ENCODE data around the gene ITGB1BP1.
"Not testable (repeated sequence)": the region's sequence is repeated elsewhere in the genome, so short reads cannot be mapped to it uniquely, and the experiment has no call there.

ITGB1BP1 gene

DNA sequence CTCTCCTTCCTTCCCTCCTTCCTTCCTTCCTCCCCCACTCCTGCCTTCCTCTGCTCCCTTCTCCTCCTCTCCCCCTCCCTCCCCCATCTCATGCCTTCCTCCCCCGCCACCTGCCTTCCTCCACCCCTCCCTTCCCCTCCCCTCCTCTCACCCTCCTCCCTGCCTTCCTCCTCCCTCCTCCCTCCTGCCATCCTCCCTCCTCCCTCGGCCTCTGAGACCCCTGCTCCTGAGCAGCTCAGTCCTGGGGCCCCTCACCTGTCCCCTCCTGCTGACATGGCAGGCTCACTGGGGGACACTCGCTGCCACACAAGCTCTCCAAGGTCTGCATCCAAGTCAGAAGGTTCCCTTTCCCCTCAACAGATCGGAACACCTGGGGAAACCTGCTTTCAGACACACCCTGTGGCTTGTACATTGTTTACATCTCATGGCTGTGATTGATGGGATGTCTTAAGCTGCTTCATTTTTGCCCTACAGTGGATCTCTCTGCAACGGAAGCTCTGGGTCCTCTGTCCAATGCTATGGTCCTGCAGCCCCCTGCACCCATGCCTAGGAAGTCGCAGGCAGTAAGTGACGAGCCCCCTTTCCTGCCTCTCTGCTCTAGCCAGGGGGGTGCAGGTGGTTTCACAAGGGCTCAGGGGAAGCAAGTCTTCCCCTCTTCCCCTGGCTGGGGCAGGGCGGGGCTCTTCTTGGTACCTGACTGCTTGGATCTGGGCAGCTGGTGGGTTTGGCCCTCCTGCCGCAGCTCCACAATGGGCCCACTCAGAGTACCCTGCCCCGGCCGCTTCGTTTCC is 22.9 kb downstream of the ITGB1BP1 start:
- no peak for DNase-seq (ENCODE audit: low read depth in 2 of 2)

- DNase-seq (ENCODE audit: low read depth in 2 of 2), result no peak
These were observed 24.2 kb downstream of the ITGB1BP1 start for GRCh38 chr2:9398881-9399780.

DNA sequence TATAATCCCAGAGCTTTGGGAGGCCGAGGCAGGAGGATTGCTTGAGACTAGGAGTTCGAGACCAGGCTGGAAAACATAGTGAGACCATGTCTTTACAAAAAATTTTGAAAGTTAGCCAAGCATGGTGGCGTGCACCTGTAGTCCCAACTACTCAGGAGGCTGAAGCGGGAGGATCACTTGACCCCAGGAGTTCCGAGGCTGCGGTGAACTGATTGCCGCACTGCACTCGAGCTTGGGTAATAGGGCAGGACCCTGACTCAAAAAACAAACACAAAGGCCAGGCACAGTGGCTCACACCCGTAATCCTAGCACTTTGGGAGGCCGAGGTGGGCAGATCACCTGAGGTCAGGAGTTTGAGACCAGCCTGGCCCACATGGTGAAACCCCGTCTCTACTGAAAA is 25.1 kb downstream of the ITGB1BP1 start:
- not testable (repeated sequence) for DNase-seq (ENCODE audit: low read depth in 2 of 2)

GRCh38 chr2:9397201-9397600 is 26.1 kb downstream of the ITGB1BP1 start:
- DNase-seq (ENCODE audit: low read depth in 2 of 2), result no peak

DNA sequence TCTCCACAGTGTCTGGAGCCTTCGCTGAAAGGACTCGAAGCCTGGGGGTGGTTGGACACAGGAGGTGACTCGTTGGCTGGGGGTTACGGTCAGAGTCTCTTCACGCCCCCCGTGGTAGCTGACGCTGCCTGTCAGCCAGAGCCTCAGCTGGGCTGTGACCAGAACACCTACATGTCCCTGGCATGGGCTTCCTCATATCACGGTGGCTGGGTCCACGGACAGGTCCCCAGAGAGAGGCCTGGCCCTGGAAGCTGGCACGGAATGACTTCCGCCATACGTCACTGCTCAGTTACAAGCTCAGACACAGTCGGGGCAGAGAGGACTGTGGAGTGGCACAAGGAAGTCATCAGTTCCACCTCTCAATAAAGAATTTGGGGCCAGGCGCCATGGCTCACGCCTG is 28.5 kb downstream of the ITGB1BP1 start:
- no peak for DNase-seq (ENCODE audit: low read depth in 2 of 2)

GRCh38 chr2:9392898-9393765 is 30.2 kb downstream of the ITGB1BP1 start:
- no peak for DNase-seq (ENCODE audit: low read depth in 2 of 2)

DNA sequence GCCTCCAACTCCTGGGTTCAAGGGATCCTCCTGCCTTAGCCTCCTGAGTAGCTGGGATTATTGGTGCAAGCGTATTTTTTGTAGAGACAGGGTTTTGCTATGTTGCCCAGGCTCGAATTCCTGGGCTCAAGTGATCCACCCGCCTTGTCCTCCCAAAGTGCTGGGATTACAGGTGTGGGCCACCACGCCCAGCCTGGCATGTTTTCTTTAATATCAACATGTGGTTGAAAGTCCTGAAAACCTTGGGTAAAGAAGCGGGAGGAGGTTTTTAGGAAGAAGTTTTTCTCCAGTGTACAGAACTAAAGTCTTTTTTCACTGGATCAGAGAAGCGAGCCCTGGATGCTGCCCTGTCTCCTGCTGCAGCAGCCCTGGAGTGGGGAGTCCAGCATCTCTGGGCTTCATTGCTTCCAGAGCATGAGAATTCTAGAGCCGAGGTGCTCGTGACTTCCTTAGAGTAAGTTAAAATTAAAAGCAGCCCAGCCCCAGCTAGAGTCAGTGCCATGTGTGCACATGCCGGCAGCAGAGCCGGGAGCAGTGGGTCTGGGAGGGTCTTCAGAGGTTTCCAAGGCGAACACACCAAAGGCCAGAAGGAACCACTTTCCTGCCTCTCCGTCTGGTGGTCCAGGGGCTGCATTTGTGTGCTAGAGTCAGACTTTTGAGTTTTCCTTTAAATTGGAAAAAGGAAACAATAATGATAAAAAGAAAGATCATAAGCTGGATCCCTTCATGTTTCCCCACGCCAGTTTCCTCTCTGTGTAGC is 31.2 kb downstream of the ITGB1BP1 start:
- DNase-seq (ENCODE audit: low read depth in 2 of 2), result no peak

DNA sequence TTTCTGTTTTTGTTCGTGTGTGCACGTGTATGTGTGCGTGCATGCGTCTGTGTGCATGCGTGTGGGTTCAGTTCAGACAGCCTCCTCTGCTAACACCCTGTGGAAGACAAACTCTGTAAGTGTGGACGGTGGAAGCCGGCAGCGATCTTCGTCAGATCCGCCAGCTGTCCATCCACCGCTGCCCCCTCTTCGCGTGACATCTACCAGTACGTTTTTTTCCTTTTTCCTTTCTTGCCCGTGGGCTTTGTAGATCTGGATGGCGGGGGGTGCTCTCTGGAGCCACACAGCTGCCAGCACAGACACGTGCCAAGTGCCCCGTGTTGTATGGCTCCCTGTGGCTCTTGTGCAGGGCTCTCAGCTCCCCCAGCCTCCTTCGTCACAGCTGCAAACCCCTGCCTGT is 32.3 kb downstream of the ITGB1BP1 start:
- DNase-seq (ENCODE audit: low read depth in 2 of 2), result no peak

GRCh38 chr2:9390151-9390850 is 33.0 kb downstream of the ITGB1BP1 start:
- no peak for DNase-seq (ENCODE audit: low read depth in 2 of 2)

DNA sequence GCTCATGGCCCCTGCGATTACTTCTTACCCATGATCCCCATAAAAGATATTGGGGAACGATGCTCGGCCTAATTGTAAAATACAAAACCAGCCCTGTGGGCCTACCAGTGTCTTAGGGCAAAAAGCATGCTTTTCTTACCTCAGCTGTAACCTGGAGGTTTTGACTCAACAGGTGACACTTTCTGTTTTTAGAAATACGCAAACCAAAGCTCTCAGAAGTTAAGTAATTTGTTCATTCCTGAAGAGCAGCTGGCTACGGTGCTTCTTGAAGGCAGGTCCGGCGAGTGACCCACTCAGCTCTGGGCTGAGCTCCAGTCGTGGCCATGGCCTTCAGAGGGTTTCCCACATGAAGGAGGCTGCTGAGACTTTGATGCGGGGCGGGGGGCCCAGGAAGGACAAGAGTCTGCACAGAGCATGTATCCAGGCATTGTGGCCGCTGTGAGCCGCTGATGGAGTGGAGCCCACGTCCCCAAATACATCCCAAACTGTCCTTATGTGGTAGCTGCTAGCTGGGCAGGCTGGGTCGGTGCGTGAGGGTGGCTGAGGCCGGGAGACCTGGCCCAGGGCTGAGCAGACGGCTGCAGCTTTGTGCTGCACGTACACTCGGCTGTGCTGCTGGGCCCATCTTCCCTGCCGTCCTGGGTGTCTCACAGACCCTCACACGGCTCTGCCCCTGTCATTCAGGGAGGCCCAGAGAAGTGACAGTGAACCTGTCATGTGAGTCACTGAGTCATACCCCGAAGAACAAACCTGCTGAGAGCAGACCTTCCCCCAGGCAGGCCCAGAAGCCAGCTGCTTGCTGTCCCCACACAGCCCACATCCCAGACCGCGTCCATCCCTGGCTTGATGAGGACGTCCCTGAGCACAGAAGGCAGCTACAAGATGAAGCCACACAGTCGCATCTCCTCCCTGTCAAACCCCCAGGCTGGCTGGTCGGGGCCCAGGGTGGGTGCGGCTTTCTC is 34.1 kb downstream of the ITGB1BP1 start:
- DNase-seq (ENCODE audit: low read depth in 2 of 2), result no peak

DNA sequence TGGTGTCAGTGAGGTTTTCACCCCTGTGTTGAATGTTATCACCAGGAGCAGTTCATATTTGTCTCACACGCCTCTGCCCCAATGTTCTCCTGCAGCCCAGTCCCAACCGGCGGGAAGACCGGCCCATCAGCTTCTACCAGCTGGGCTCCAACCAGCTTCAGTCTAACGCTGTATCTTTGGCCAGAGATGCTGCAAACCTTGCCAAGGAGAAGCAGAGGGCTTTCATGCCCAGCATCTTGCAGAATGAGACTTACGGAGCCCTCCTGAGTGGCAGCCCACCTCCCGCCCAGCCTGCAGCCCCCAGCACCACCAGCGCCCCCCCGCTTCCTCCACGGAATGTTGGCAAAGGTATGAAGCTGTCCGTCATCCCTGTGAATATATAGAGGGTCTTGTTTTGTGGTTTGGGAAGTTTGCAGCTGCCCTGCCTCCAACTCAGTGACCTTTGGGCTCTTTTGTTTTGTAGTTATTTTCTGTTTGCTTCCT is 35.1 kb downstream of the ITGB1BP1 start:
- DNase-seq (ENCODE audit: low read depth in 2 of 2), result no peak

- no peak for DNase-seq (ENCODE audit: low read depth in 2 of 2)
These were observed 37.5 kb downstream of the ITGB1BP1 start for GRCh38 chr2:9385841-9386240.

DNA sequence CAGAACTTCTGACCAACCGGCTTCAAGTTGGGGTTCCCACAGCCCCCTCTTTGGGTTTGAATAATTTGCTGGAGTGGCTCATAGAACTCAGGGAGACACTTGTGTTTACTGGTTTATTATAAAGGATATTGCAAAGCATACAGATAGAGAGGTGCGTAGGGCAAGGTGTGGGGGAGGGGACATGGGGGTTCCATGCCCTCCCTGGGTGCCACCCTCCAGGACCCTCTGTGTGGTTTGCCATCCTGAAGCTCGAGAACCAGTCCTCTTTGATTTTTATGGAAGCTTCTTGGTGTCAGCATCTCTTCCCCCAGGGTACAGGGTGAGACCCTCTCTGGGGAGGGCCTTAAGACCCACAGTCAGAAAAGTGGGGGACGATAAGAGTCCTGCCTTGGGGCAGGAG is 38.8 kb downstream of the ITGB1BP1 start:
- no peak for DNase-seq (ENCODE audit: low read depth in 2 of 2)

GRCh38 chr2:9382604-9383235 is 40.6 kb downstream of the ITGB1BP1 start:
- DNase-seq (ENCODE audit: low read depth in 2 of 2), result no peak

- DNase-seq (ENCODE audit: low read depth in 2 of 2), result no peak
These were observed 42.4 kb downstream of the ITGB1BP1 start for GRCh38 chr2:9380702-9381628.

DNA sequence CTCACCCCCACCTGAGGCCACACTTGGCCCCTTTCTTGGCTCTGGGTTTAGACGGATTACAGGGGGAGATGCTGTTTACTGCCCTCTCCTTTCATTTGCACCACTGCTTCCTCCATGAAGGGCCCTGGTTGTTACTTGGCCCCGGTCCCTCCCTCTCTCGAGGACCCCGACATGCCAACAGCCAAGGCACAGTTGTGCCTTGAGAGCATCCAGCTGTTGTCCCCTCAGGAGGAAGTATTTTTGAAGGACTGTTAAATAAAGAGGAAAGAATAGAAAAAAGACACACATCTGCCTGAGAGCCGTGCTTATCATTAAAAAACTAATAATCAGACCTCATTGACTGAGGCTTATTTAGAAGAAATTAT is 44.0 kb downstream of the ITGB1BP1 start:
- no peak for DNase-seq (ENCODE audit: low read depth in 2 of 2)

All from stimulated activated CD8-positive, alpha-beta memory T cell treated with anti-CD3 and anti-CD28 coated beads, Interleukin-2, amount 100 ng/mL, for 1 hour (primary cell).